Measurements from ENCODE around the gene WHRN. TPM values are rescaled to one million over a fixed set of nuclear protein-coding genes. Genes with fewer than 3 reads are reported as not detected.

The WHRN gene
- polyA plus RNA-seq, 1 donor from 2014 or later, result 2.5 TPM

GRCh38 chr9:114452219-114453165, 52.8 kb downstream of the WHRN start:
- Histone ChIP-seq H3K27me3 (ENCODE audit: insufficient read depth, low read depth, low read length) (no peaks in the 10 kb centered on the region), H3K79me2 (replicated peaks; ENCODE audit: insufficient read depth, low read length) (no peaks in the 10 kb centered on the region), H3K4me3 (ENCODE audit: low read length) (no peak overlapping the region), H3K36me3 (ENCODE audit: insufficient read depth, low read length) (no peaks in the 10 kb centered on the region), H3K9ac (ENCODE audit: low read length) (no peak overlapping the region), H2AFZ (ENCODE audit: low read depth, low read length) (no peak overlapping the region), H3K27ac (ENCODE audit: low read length) (no peak overlapping the region), H3K4me2 (ENCODE audit: low read length) (no peak overlapping the region), H3K9me2 (ENCODE audit: insufficient read depth, low read length) (no peaks in the 10 kb centered on the region), H3K9me3 (ENCODE audit: low read length) (no peaks in the 10 kb centered on the region), H3F3A (ENCODE audit: insufficient read depth, low read length, poor library complexity, severe bottlenecking) (no peaks in the 10 kb centered on the region), H4K20me1 (ENCODE audit: insufficient read depth) (no peaks in the 10 kb centered on the region)
- no peak for TF ChIP-seq REST (IDR thresholded peaks at IDR 0.05; ENCODE audit: borderline replicate concordance)
- TF ChIP-seq EP300 (conservative IDR thresholded peaks at IDR 0.05; ENCODE audit: poor library complexity, severe bottlenecking), result no peak
- no peak for TF ChIP-seq RAD21 (conservative IDR thresholded peaks at IDR 0.05)
- no peak for TF ChIP-seq POLR2AphosphoS5 (IDR thresholded peaks at IDR 0.05)
- no peak for TF ChIP-seq SMC3 (conservative IDR thresholded peaks at IDR 0.05; ENCODE audit: poor library complexity)
- TF ChIP-seq, protein P1, sequence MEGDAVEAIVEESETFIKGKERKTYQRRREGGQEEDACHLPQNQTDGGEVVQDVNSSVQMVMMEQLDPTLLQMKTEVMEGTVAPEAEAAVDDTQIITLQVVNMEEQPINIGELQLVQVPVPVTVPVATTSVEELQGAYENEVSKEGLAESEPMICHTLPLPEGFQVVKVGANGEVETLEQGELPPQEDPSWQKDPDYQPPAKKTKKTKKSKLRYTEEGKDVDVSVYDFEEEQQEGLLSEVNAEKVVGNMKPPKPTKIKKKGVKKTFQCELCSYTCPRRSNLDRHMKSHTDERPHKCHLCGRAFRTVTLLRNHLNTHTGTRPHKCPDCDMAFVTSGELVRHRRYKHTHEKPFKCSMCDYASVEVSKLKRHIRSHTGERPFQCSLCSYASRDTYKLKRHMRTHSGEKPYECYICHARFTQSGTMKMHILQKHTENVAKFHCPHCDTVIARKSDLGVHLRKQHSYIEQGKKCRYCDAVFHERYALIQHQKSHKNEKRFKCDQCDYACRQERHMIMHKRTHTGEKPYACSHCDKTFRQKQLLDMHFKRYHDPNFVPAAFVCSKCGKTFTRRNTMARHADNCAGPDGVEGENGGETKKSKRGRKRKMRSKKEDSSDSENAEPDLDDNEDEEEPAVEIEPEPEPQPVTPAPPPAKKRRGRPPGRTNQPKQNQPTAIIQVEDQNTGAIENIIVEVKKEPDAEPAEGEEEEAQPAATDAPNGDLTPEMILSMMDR (IDR thresholded peaks at IDR 0.05; ENCODE audit: poor library complexity, severe bottlenecking), result no peak
- no peak for TF ChIP-seq MXI1 (conservative IDR thresholded peaks at IDR 0.05; ENCODE audit: poor library complexity, severe bottlenecking)
- no peak for TF ChIP-seq TAF1 (IDR thresholded peaks at IDR 0.05; ENCODE audit: low read depth)
- no peak for TF ChIP-seq EZH2 (IDR thresholded peaks at IDR 0.05; ENCODE audit: borderline replicate concordance, insufficient read depth, low read length, poor library complexity, severe bottlenecking)

DNA sequence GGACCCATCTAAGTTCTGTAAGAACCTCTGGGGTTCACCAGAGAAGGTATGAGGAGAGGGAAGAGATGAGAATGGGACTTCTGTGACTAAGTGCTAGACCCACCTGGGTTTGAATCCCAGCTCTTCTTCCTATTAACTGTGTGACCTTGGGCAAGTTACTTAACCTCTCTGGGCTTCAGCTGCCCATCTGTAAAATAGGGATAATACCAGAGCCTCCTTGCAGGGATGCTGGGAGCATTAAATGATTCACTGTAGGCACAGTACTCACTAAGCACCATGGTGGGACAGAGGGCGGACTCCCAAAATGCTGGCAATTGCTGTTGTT, 53.6 kb downstream of the WHRN start:
- H3K27ac ChIP-seq (ENCODE audit: low read length), result no peak overlapping the region
- TF ChIP-seq EP300 (conservative IDR thresholded peaks at IDR 0.05; ENCODE audit: poor library complexity, severe bottlenecking) (no peak), RAD21 (conservative IDR thresholded peaks at IDR 0.05) (no peak), POLR2AphosphoS5 (IDR thresholded peaks at IDR 0.05) (no peak), SMC3 (conservative IDR thresholded peaks at IDR 0.05; ENCODE audit: poor library complexity) (no peak), MXI1 (conservative IDR thresholded peaks at IDR 0.05; ENCODE audit: poor library complexity, severe bottlenecking) (no peak), REST (IDR thresholded peaks at IDR 0.05; ENCODE audit: borderline replicate concordance) (no peak), EZH2 (IDR thresholded peaks at IDR 0.05; ENCODE audit: borderline replicate concordance, insufficient read depth, low read length, poor library complexity, severe bottlenecking) (no peak), TAF1 (IDR thresholded peaks at IDR 0.05; ENCODE audit: low read depth) (no peak)
- TF ChIP-seq, protein P1 (IDR thresholded peaks at IDR 0.05; ENCODE audit: poor library complexity, severe bottlenecking), result no peak
- no peaks in the 10 kb centered on the region for H4K20me1 ChIP-seq (ENCODE audit: insufficient read depth)

More for the DNA sequence above, 53.6 kb downstream of the WHRN start:
- H3K4me3 ChIP-seq (ENCODE audit: low read length), result no peak overlapping the region
- no peak overlapping the region for H3K9ac ChIP-seq (ENCODE audit: low read length)
- H3K9me2 ChIP-seq (ENCODE audit: insufficient read depth, low read length), result no peaks in the 10 kb centered on the region
- no peaks in the 10 kb centered on the region for H3K79me2 ChIP-seq (replicated peaks; ENCODE audit: insufficient read depth, low read length)
- H3K27me3 ChIP-seq (ENCODE audit: insufficient read depth, low read depth, low read length), result no peaks in the 10 kb centered on the region
- H3K9me3 ChIP-seq (ENCODE audit: low read length), result no peaks in the 10 kb centered on the region
- H3F3A ChIP-seq (ENCODE audit: insufficient read depth, low read length, poor library complexity, severe bottlenecking), result no peaks in the 10 kb centered on the region
- no peak overlapping the region for H3K4me2 ChIP-seq (ENCODE audit: low read length)
- H2AFZ ChIP-seq (ENCODE audit: low read depth, low read length), result no peak overlapping the region
- no peaks in the 10 kb centered on the region for H3K36me3 ChIP-seq (ENCODE audit: insufficient read depth, low read length)

All from neural cell (in vitro differentiated cells).